Endothelial cell of umbilical vein (primary cell): ENCODE data around the gene AHRR.

Experiments used
- CTCF ChIP-seq, 2 donors: IDR thresholded peaks; 1 replicate in 1 of 2; 2 replicates in 1 of 2; pipeline ENCODE4 v1.5.1; 2011; ENCODE audit warnings: low read length in 2 of 2, mild to moderate bottlenecking in 2 of 2, moderate library complexity in 2 of 2, control low read depth in 1 of 2, inconsistent platforms in 1 of 2, low read depth in 1 of 2; ENCODE audit not compliant: insufficient read depth in 1 of 2; ENCODE audit errors: extremely low read depth in 1 of 2
- EZH2 ChIP-seq: IDR thresholded peaks from 2 replicates; pipeline ENCODE4 v1.6.1; 2012; ENCODE audit warnings: borderline replicate concordance, low read depth, mild to moderate bottlenecking, moderate library complexity, low read length, inconsistent platforms; ENCODE audit not compliant: severe bottlenecking
- JUN ChIP-seq: IDR thresholded peaks from 2 replicates; pipeline ENCODE4 v1.6.1; 2011; ENCODE audit warnings: borderline replicate concordance, low read depth; ENCODE audit not compliant: insufficient read length, insufficient read depth
- POLR2A ChIP-seq: IDR thresholded peaks from 2 replicates; pipeline ENCODE4 v1.6.1; 2012; ENCODE audit warnings: low read depth, mild to moderate bottlenecking, control low read depth, low read length
- POLR2AphosphoS5 ChIP-seq: IDR thresholded peaks from 2 replicates; pipeline ENCODE4 v1.6.1; 2012; ENCODE audit warnings: low read depth, mild to moderate bottlenecking, control low read depth, low read length, moderate library complexity; ENCODE audit not compliant: insufficient read depth

GRCh38 chr5:457195-457961, 135.9 kb downstream of the AHRR start:
- TF ChIP-seq JUN (no peak), CTCF (IDR thresholded peaks at IDR 0.05; ENCODE audit: extremely low read depth in 1 of 2, insufficient read depth in 1 of 2, low read depth in 1 of 2, low read length in 2 of 2) (no peak), EZH2 (no peak), POLR2AphosphoS5 (no peak), POLR2A (no peak)
